Left forelimb (tissue), 1 donor: ENCODE data around the gene PFKFB3.

Source experiments
- DNase-seq: peaks from one replicate; pipeline ENCODE4 v3.0.0-alpha.2; 2018; ENCODE audit warnings: low spot score

Gene PFKFB3

GRCh38 chr10:6220418-6221191 is 17.9 kb downstream of the PFKFB3 start:
- DNase-seq, result no peak

- no peak for DNase-seq
Measured at GRCh38 chr10:6221192-6221940, 18.6 kb downstream of the PFKFB3 start.

GRCh38 chr10:6221971-6222751 is 19.4 kb downstream of the PFKFB3 start:
- DNase-seq, result no peak

- no peak for DNase-seq
Measured at GRCh38 chr10:6222755-6223154, 20.0 kb downstream of the PFKFB3 start.

- DNase-seq, result no peak
Measured at GRCh38 chr10:6223981-6224380, 21.2 kb downstream of the PFKFB3 start.

GRCh38 chr10:6224781-6225180 is 22.0 kb downstream of the PFKFB3 start:
- no peak for DNase-seq

- DNase-seq, result no peak
Measured at GRCh38 chr10:6225263-6225814, 22.6 kb downstream of the PFKFB3 start.

- DNase-seq, result no peak
Measured at GRCh38 chr10:6226216-6226615, 23.5 kb downstream of the PFKFB3 start.

GRCh38 chr10:6227346-6227745 is 24.6 kb downstream of the PFKFB3 start:
- DNase-seq, result no peak

GRCh38 chr10:6228010-6228511 is 25.3 kb downstream of the PFKFB3 start:
- DNase-seq, result no peak

GRCh38 chr10:6228647-6229046 is 25.9 kb downstream of the PFKFB3 start:
- no peak for DNase-seq

GRCh38 chr10:6229290-6229689 is 26.6 kb downstream of the PFKFB3 start:
- no peak for DNase-seq

GRCh38 chr10:6229746-6230145 is 27.0 kb downstream of the PFKFB3 start:
- DNase-seq, result no peak

- DNase-seq, result no peak
Measured at GRCh38 chr10:6230315-6230714, 27.6 kb downstream of the PFKFB3 start.

- no peak for DNase-seq
Measured at GRCh38 chr10:6231146-6231545, 28.4 kb downstream of the PFKFB3 start.

GRCh38 chr10:6231730-6232129 is 29.0 kb downstream of the PFKFB3 start:
- no peak for DNase-seq

GRCh38 chr10:6232225-6232807 is 29.6 kb downstream of the PFKFB3 start:
- no peak for DNase-seq

GRCh38 chr10:6232846-6233724 is 30.4 kb downstream of the PFKFB3 start:
- no peak for DNase-seq

- no peak for DNase-seq
Measured at GRCh38 chr10:6233725-6234277, 31.1 kb downstream of the PFKFB3 start.

- DNase-seq, result no peak
Measured at GRCh38 chr10:6234371-6234770, 31.6 kb downstream of the PFKFB3 start.
